RWPE1 (cell line): ENCODE measurements around the gene DSCAML1.

Source experiments
- CTCF ChIA-PET: fragments of 350-600 bp; sonication (Branson Sonifier 250); formaldehyde crosslinking; extraction: SDS; loops from one replicate; lab custom pipeline; 2021; lab: Yijun Ruan, JAX
- POLR2A ChIA-PET: fragments of 400-600 bp; formaldehyde crosslinking; extraction: SDS; loops from one replicate; lab custom pipeline; 2020; ENCODE audit warnings: antibody characterized with exemption; ENCODE audit not compliant: low non-redundant PET; lab: Yijun Ruan, JAX
- DNase-seq: peaks from one replicate; pipeline ENCODE4 v3.0.0; 2012; ENCODE audit warnings: low spot score
- H3K27ac ChIP-seq: fragments of 450-650 bp; 2 replicates; pipeline ENCODE4 v1.5.1; 2017
- CTCF ChIP-seq: fragments of 450-650 bp; conservative IDR thresholded peaks from 2 replicates; pipeline ENCODE4 v1.5.1; 2017; ENCODE audit warnings: low read depth, mild to moderate bottlenecking

DSCAML1 gene

GRCh38 chr11:117717485-117718314 is 79.3 kb downstream of the DSCAML1 start:
- DNase-seq = peak; percentile 53
- ChIA-PET POLR2A (no interaction called here), CTCF (interaction anchor here (0.7 kb wide), 1 partner anchor 260 kb away, joined by 3 read pairs; no protein-coding TSS in a partner anchor)
- no peak for TF ChIP-seq CTCF
- no peak overlapping the region for H3K27ac ChIP-seq

- POLR2A ChIA-PET = no interaction called here
- CTCF ChIA-PET = interaction anchor here (0.7 kb wide), 1 partner anchor 259 kb away, joined by 3 read pairs; no protein-coding TSS in a partner anchor
- no peak overlapping the region for H3K27ac ChIP-seq
- no peak for TF ChIP-seq CTCF
- DNase-seq = no peak
Observed at GRCh38 chr11:117716521-117717440, 80.2 kb downstream of the DSCAML1 start.

- CTCF ChIA-PET = no interaction called here
Observed at GRCh38 chr11:117715801-117716200, 81.2 kb downstream of the DSCAML1 start.

GRCh38 chr11:117713538-117713991 is 83.5 kb downstream of the DSCAML1 start:
- H3K27ac ChIP-seq = no peak overlapping the region
- CTCF ChIA-PET = no interaction called here
- POLR2A ChIA-PET = no interaction called here

More at GRCh38 chr11:117715801-117716200, 81.2 kb downstream of the DSCAML1 start:
- POLR2A ChIA-PET = no interaction called here
- H3K27ac ChIP-seq = no peak overlapping the region
- no peak for TF ChIP-seq CTCF
- no peak for DNase-seq

GRCh38 chr11:117712530-117712929 is 84.5 kb downstream of the DSCAML1 start:
- TF ChIP-seq CTCF = no peak
- CTCF ChIA-PET = interaction anchor here (0.6 kb wide), 1 partner anchor 26 kb away, joined by 3 read pairs; no protein-coding TSS in a partner anchor
- no peak for DNase-seq
- H3K27ac ChIP-seq = no peak overlapping the region
- POLR2A ChIA-PET = no interaction called here

More at GRCh38 chr11:117713538-117713991, 83.5 kb downstream of the DSCAML1 start:
- DNase-seq = no peak
- TF ChIP-seq CTCF = no peak

GRCh38 chr11:117711331-117711730 is 85.7 kb downstream of the DSCAML1 start:
- H3K27ac ChIP-seq = no peak overlapping the region
- no peak for DNase-seq
- POLR2A ChIA-PET = no interaction called here
- TF ChIP-seq CTCF = no peak
- CTCF ChIA-PET = interaction anchor here (0.7 to 1.1 kb wide), 2 partner anchors 12 to 83 kb away, joined by 3 read pairs; no protein-coding TSS in a partner anchor
